GM21576 (cell line): ENCODE results near the gene NCCRP1.
A peak's percentile ranks its signal among the peaks of the same experiment; 100 is the strongest.
"Not testable (repeated sequence)": the region's sequence is repeated elsewhere in the genome, so short reads cannot be mapped to it uniquely, and the experiment has no call there.

Source experiments
- ATAC-seq: cut with Tn5 transposase; IDR thresholded peaks from one replicate; pipeline ENCODE4 v1.9.1; 2021; ENCODE audit warnings: mild to moderate bottlenecking, moderate library complexity; ENCODE audit not compliant: unreplicated experiment

NCCRP1 gene

GRCh38 chr19:39205449-39205764 lies 8.6 kb downstream of the NCCRP1 start:
- ATAC-seq = no peak

GRCh38 chr19:39206122-39206521 lies 9.4 kb downstream of the NCCRP1 start:
- no peak for ATAC-seq

- no peak for ATAC-seq
These were observed 10.6 kb downstream of the NCCRP1 start for GRCh38 chr19:39207293-39207836.

GRCh38 chr19:39208175-39208795 lies 11.5 kb downstream of the NCCRP1 start:
- no peak for ATAC-seq

GRCh38 chr19:39209196-39209595 lies 12.4 kb downstream of the NCCRP1 start:
- no peak for ATAC-seq

- ATAC-seq = no peak
These were observed 15.1 kb downstream of the NCCRP1 start for GRCh38 chr19:39211731-39212374.

GRCh38 chr19:39212375-39212742 lies 15.6 kb downstream of the NCCRP1 start:
- no peak for ATAC-seq

GRCh38 chr19:39215323-39215722 lies 18.6 kb downstream of the NCCRP1 start:
- ATAC-seq = not testable (repeated sequence)

- ATAC-seq = no peak
These were observed 20.3 kb downstream of the NCCRP1 start for GRCh38 chr19:39217094-39217493.

- ATAC-seq = no peak
These were observed 21.7 kb downstream of the NCCRP1 start for GRCh38 chr19:39218230-39219007.

- not testable (repeated sequence) for ATAC-seq
These were observed 22.3 kb downstream of the NCCRP1 start for GRCh38 chr19:39219108-39219507.

- no peak for ATAC-seq
These were observed 27.0 kb downstream of the NCCRP1 start for GRCh38 chr19:39223703-39224279.

- ATAC-seq = no peak
These were observed 28.1 kb downstream of the NCCRP1 start for GRCh38 chr19:39224910-39225309.

- no peak for ATAC-seq
These were observed 33.5 kb downstream of the NCCRP1 start for GRCh38 chr19:39230096-39230764.

GRCh38 chr19:39232708-39233107 lies 35.9 kb downstream of the NCCRP1 start:
- ATAC-seq = no peak

- no peak for ATAC-seq
These were observed 39.8 kb downstream of the NCCRP1 start for GRCh38 chr19:39236527-39236926.

GRCh38 chr19:39237200-39238184 lies 40.7 kb downstream of the NCCRP1 start:
- ATAC-seq = peak; percentile 75

GRCh38 chr19:39238209-39238608 lies 41.4 kb downstream of the NCCRP1 start:
- no peak for ATAC-seq

GRCh38 chr19:39238944-39239343 lies 42.2 kb downstream of the NCCRP1 start:
- ATAC-seq = no peak

- ATAC-seq = no peak
These were observed 43.7 kb downstream of the NCCRP1 start for GRCh38 chr19:39240421-39240820.
